ENCODE measurements around the gene PLPPR5.

Gene PLPPR5

DNA sequence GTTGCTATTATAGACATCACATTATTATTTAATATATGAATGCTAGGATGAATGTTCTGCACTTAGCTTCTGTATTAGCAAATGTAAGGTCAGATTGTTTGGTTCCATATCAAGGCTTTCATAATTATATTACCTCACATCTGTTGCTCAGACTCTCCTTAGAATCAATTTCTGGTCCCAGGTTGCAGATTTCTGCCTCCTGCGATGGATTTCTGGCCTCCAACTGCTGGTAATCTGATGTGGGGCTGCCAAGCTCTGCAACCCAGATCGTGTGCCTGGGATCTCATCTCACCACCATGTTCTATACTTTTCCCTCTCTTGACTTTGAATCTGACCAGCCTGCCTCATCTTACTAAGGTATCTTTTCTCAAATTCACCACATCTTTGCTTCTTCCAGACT is 25.2 kb downstream of the PLPPR5 start:
- no peaks in the 10 kb centered on the region for H4K20me1 ChIP-seq (ENCODE audit: insufficient read depth)
- no peaks in the 10 kb centered on the region for H3K4me1 ChIP-seq (ENCODE audit: low read depth, poor library complexity, severe bottlenecking)
- H3K27ac ChIP-seq, result no peak overlapping the region
- no peak overlapping the region for H3K4me2 ChIP-seq
- no peak overlapping the region for H3K4me3 ChIP-seq (IDR thresholded peaks at IDR 0.05; ENCODE audit: insufficient read depth, low read depth, low read length)
- no peaks in the 10 kb centered on the region for H3K79me2 ChIP-seq (ENCODE audit: insufficient read depth, low read depth)
- H3K27me3 ChIP-seq (ENCODE audit: insufficient read depth, low read depth), result no peaks in the 10 kb centered on the region
- no peaks in the 10 kb centered on the region for H3K36me3 ChIP-seq (ENCODE audit: insufficient read depth)
- H3K9ac ChIP-seq, result no peak overlapping the region
- H2AFZ ChIP-seq (ENCODE audit: low read depth), result no peak overlapping the region
- TF ChIP-seq, protein P1, sequence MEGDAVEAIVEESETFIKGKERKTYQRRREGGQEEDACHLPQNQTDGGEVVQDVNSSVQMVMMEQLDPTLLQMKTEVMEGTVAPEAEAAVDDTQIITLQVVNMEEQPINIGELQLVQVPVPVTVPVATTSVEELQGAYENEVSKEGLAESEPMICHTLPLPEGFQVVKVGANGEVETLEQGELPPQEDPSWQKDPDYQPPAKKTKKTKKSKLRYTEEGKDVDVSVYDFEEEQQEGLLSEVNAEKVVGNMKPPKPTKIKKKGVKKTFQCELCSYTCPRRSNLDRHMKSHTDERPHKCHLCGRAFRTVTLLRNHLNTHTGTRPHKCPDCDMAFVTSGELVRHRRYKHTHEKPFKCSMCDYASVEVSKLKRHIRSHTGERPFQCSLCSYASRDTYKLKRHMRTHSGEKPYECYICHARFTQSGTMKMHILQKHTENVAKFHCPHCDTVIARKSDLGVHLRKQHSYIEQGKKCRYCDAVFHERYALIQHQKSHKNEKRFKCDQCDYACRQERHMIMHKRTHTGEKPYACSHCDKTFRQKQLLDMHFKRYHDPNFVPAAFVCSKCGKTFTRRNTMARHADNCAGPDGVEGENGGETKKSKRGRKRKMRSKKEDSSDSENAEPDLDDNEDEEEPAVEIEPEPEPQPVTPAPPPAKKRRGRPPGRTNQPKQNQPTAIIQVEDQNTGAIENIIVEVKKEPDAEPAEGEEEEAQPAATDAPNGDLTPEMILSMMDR (conservative IDR thresholded peaks at IDR 0.05; ENCODE audit: low read depth, low read length), result no peak

GRCh38 chr1:98975810-98976209 is 28.9 kb downstream of the PLPPR5 start:
- no peak overlapping the region for H2AFZ ChIP-seq (ENCODE audit: low read depth)
- H3K27me3 ChIP-seq (ENCODE audit: insufficient read depth, low read depth), result no peaks in the 10 kb centered on the region
- no peak overlapping the region for H3K27ac ChIP-seq
- no peak overlapping the region for H3K4me2 ChIP-seq
- no peaks in the 10 kb centered on the region for H3K79me2 ChIP-seq (ENCODE audit: insufficient read depth, low read depth)
- H3K4me1 ChIP-seq (ENCODE audit: low read depth, poor library complexity, severe bottlenecking), result no peaks in the 10 kb centered on the region
- H3K36me3 ChIP-seq (ENCODE audit: insufficient read depth), result no peaks in the 10 kb centered on the region
- no peak overlapping the region for H3K9ac ChIP-seq
- H3K4me3 ChIP-seq (IDR thresholded peaks at IDR 0.05; ENCODE audit: insufficient read depth, low read depth, low read length), result no peak overlapping the region
- TF ChIP-seq, protein P1 (conservative IDR thresholded peaks at IDR 0.05; ENCODE audit: low read depth, low read length), result no peak
- no peaks in the 10 kb centered on the region for H4K20me1 ChIP-seq (ENCODE audit: insufficient read depth)

DNA sequence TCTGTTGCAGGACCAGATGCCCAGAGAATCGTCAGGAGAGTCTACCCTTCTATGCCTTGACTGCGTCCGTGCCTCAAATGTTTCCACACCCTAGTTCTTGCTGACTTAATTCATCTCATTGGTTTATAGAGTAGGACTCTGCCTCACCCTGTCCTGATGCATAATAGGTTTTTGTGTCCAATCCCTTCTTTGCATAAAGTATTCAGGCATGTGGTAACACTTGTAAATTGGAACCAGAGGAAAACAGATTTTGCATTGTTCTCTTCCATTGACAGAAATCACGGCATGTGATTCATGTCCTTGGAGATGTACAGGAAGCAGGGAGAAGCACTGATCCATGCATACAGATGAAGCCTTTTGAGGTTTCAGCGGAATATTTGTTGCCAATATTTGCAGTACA is 29.5 kb downstream of the PLPPR5 start:
- Histone ChIP-seq H2AFZ (ENCODE audit: low read depth) (no peak overlapping the region), H3K4me3 (IDR thresholded peaks at IDR 0.05; ENCODE audit: insufficient read depth, low read depth, low read length) (no peak overlapping the region), H3K27me3 (ENCODE audit: insufficient read depth, low read depth) (no peaks in the 10 kb centered on the region), H3K4me1 (ENCODE audit: low read depth, poor library complexity, severe bottlenecking) (no peaks in the 10 kb centered on the region), H4K20me1 (ENCODE audit: insufficient read depth) (no peaks in the 10 kb centered on the region), H3K9ac (no peak overlapping the region), H3K27ac (no peak overlapping the region), H3K36me3 (ENCODE audit: insufficient read depth) (no peaks in the 10 kb centered on the region), H3K79me2 (ENCODE audit: insufficient read depth, low read depth) (no peaks in the 10 kb centered on the region), H3K4me2 (no peak overlapping the region)
- TF ChIP-seq, protein P1 (conservative IDR thresholded peaks at IDR 0.05; ENCODE audit: low read depth, low read length), result no peak

- no peak overlapping the region for H3K4me2 ChIP-seq
- TF ChIP-seq, protein P1 (conservative IDR thresholded peaks at IDR 0.05; ENCODE audit: low read depth, low read length), result no peak
- no peak overlapping the region for H3K9ac ChIP-seq
- no peaks in the 10 kb centered on the region for H3K79me2 ChIP-seq (ENCODE audit: insufficient read depth, low read depth)
- no peaks in the 10 kb centered on the region for H4K20me1 ChIP-seq (ENCODE audit: insufficient read depth)
- H3K27ac ChIP-seq, result no peak overlapping the region
- no peak overlapping the region for H3K4me3 ChIP-seq (IDR thresholded peaks at IDR 0.05; ENCODE audit: insufficient read depth, low read depth, low read length)
- H3K4me1 ChIP-seq (ENCODE audit: low read depth, poor library complexity, severe bottlenecking), result no peaks in the 10 kb centered on the region
- H3K27me3 ChIP-seq (ENCODE audit: insufficient read depth, low read depth), result no peaks in the 10 kb centered on the region
- no peak overlapping the region for H2AFZ ChIP-seq (ENCODE audit: low read depth)
- H3K36me3 ChIP-seq (ENCODE audit: insufficient read depth), result no peaks in the 10 kb centered on the region
Measured at GRCh38 chr1:98969798-98970490, 34.7 kb downstream of the PLPPR5 start.
